ENCODE data around the gene HNRNPK.

GRCh38 chr9:83937861-83938455 lies 42.1 kb downstream of the HNRNPK start:
- TF ChIP-seq CTCF (IDR thresholded peaks at IDR 0.05) (peak; percentile 77), ZFX (IDR thresholded peaks at IDR 0.05; ENCODE audit: borderline replicate concordance) (no peak)
